Measurements from ENCODE around the gene ROR2. TPM values are rescaled to one million over a fixed set of nuclear protein-coding genes. Genes with fewer than 3 reads are reported as not detected.

Gene ROR2
- total RNA-seq, 3 donors from 2014 or later (not counting 1 experiment from before 2014, with no cell fraction given): 1.7 TPM; not detected in 2

GRCh38 chr9:91562416-91562815, 387.6 kb downstream of the ROR2 start:
- Histone ChIP-seq H3K9me3 (ENCODE audit: control insufficient read depth, insufficient read depth, low read length) (no peaks in the 10 kb centered on the region), H3K27ac (ENCODE audit: low read length) (no peak overlapping the region), H3K4me3 (ENCODE audit: low read length) (no peak overlapping the region), H3K4me1 (ENCODE audit: control insufficient read depth, insufficient read depth, low read length) (no peaks in the 10 kb centered on the region), H3K27me3 (ENCODE audit: control insufficient read depth, insufficient read depth, low read length) (no peaks in the 10 kb centered on the region), H3K36me3 (ENCODE audit: control insufficient read depth, insufficient read depth, low read length) (no peaks in the 10 kb centered on the region)
- intact Hi-C loops (cut with micrococcal nuclease): no loop called here
- Mint-ChIP-seq H3K9me3 (no peaks in the 10 kb centered on the region), H3K36me3 (no peaks in the 10 kb centered on the region), H3K4me3 (no peak overlapping the region), H3K4me1 (no peaks in the 10 kb centered on the region), H3K27ac (no peak overlapping the region), H3K27me3 (ENCODE audit: low read depth in 2 of 2) (peaks cover 10 to 43% of the 10 kb centered on the region in 2 donors)
- ATAC-seq (no peak), DNase-seq (no peak)
- WGBS (ENCODE audit: insufficient coverage): 27% methylated on average over 1 of the region's 3 CpGs
- TF ChIP-seq CTCF (IDR thresholded peaks at IDR 0.05): no peak

GRCh38 chr9:91560301-91560700, 389.7 kb downstream of the ROR2 start:
- no peaks in the 10 kb centered on the region for H3K36me3 Mint-ChIP-seq
- H3K36me3 ChIP-seq (ENCODE audit: control insufficient read depth, insufficient read depth, low read length): no peaks in the 10 kb centered on the region
- H3K27ac Mint-ChIP-seq: no peak overlapping the region
- H3K9me3 ChIP-seq (ENCODE audit: control insufficient read depth, insufficient read depth, low read length): no peaks in the 10 kb centered on the region
- H3K4me3 Mint-ChIP-seq: no peak overlapping the region
- H3K27me3 Mint-ChIP-seq (ENCODE audit: low read depth in 2 of 2): peaks cover 18 to 45% of the 10 kb centered on the region in 2 donors
- H3K27me3 ChIP-seq (ENCODE audit: control insufficient read depth, insufficient read depth, low read length): no peaks in the 10 kb centered on the region
- no peak for TF ChIP-seq CTCF (IDR thresholded peaks at IDR 0.05)
- no peak overlapping the region for H3K27ac ChIP-seq (ENCODE audit: low read length)
- DNase-seq (no peak), ATAC-seq (no peak)
- H3K9me3 Mint-ChIP-seq: no peaks in the 10 kb centered on the region
- H3K4me3 ChIP-seq (ENCODE audit: low read length): no peak overlapping the region
- intact Hi-C loops (cut with micrococcal nuclease): no loop called here
- H3K4me1 ChIP-seq (ENCODE audit: control insufficient read depth, insufficient read depth, low read length): no peaks in the 10 kb centered on the region
- no peaks in the 10 kb centered on the region for H3K4me1 Mint-ChIP-seq
- 83% methylated on average over 2 of the region's 2 CpGs for WGBS (ENCODE audit: insufficient coverage)

- TF ChIP-seq CTCF (IDR thresholded peaks at IDR 0.05): no peak
- Mint-ChIP-seq H3K4me1 (no peaks in the 10 kb centered on the region), H3K27ac (no peak overlapping the region), H3K9me3 (no peaks in the 10 kb centered on the region), H3K4me3 (no peak overlapping the region), H3K36me3 (no peaks in the 10 kb centered on the region), H3K27me3 (ENCODE audit: low read depth in 2 of 2) (peaks cover 22 to 45% of the 10 kb centered on the region in 2 donors)
- Histone ChIP-seq H3K4me1 (ENCODE audit: control insufficient read depth, insufficient read depth, low read length) (no peaks in the 10 kb centered on the region), H3K9me3 (ENCODE audit: control insufficient read depth, insufficient read depth, low read length) (no peaks in the 10 kb centered on the region), H3K27me3 (ENCODE audit: control insufficient read depth, insufficient read depth, low read length) (no peaks in the 10 kb centered on the region), H3K4me3 (ENCODE audit: low read length) (no peak overlapping the region), H3K27ac (ENCODE audit: low read length) (no peak overlapping the region), H3K36me3 (ENCODE audit: control insufficient read depth, insufficient read depth, low read length) (no peaks in the 10 kb centered on the region)
- DNase-seq: no peak
- intact Hi-C loops (cut with micrococcal nuclease): no loop called here
- WGBS (ENCODE audit: insufficient coverage): 89% methylated on average over 2 of the region's 2 CpGs
- ATAC-seq: no peak
These were observed 391.1 kb downstream of the ROR2 start for GRCh38 chr9:91558879-91559278.

GRCh38 chr9:91558395-91558794, 391.6 kb downstream of the ROR2 start:
- Mint-ChIP-seq H3K9me3 (no peaks in the 10 kb centered on the region), H3K27me3 (ENCODE audit: low read depth in 2 of 2) (peaks cover 20 to 45% of the 10 kb centered on the region in 2 donors), H3K36me3 (no peaks in the 10 kb centered on the region), H3K4me1 (no peaks in the 10 kb centered on the region), H3K4me3 (no peak overlapping the region), H3K27ac (no peak overlapping the region)
- TF ChIP-seq CTCF (IDR thresholded peaks at IDR 0.05): no peak
- WGBS (ENCODE audit: insufficient coverage): 97% methylated on average over 1 of the region's 3 CpGs
- intact Hi-C loops (cut with micrococcal nuclease): no loop called here
- ATAC-seq: no peak
- DNase-seq: no peak
- no peaks in the 10 kb centered on the region for H3K36me3 ChIP-seq (ENCODE audit: control insufficient read depth, insufficient read depth, low read length)
- H3K4me1 ChIP-seq (ENCODE audit: control insufficient read depth, insufficient read depth, low read length): no peaks in the 10 kb centered on the region
- no peaks in the 10 kb centered on the region for H3K27me3 ChIP-seq (ENCODE audit: control insufficient read depth, insufficient read depth, low read length)
- H3K9me3 ChIP-seq (ENCODE audit: control insufficient read depth, insufficient read depth, low read length): no peaks in the 10 kb centered on the region
- no peak overlapping the region for H3K4me3 ChIP-seq (ENCODE audit: low read length)
- no peak overlapping the region for H3K27ac ChIP-seq (ENCODE audit: low read length)

All from natural killer cell (primary cell).